GM19372 (cell line): ENCODE data around the gene KHDC3L.
"Not testable (repeated sequence)": the region's sequence is repeated elsewhere in the genome, so short reads cannot be mapped to it uniquely, and the experiment has no call there.

Source experiments
- ATAC-seq: cut with Tn5 transposase; IDR thresholded peaks from one replicate; pipeline ENCODE4 v1.9.1; 2021; ENCODE audit warnings: mild to moderate bottlenecking, low read depth, moderate library complexity; ENCODE audit not compliant: unreplicated experiment

Gene KHDC3L

DNA sequence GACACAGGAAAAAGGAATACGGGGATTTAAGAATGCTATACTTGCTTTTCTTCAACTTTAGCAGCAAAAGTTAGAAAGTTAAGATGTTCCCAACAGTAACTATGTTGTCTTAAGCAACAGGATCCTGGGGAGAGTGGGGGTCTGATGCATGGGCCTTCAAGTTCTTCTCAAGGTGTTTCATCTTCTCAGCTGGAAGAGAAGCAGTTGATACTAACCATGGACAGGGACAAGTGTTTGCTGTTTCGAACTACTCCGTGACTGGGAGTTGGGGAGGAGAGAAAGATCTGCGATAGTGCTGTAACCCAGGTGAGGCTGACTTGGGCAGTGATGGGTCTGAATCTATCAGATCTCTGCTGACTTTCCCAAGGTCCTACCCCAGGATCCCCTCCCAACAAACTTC lies 6.2 kb downstream of the KHDC3L start:
- no peak for ATAC-seq

DNA sequence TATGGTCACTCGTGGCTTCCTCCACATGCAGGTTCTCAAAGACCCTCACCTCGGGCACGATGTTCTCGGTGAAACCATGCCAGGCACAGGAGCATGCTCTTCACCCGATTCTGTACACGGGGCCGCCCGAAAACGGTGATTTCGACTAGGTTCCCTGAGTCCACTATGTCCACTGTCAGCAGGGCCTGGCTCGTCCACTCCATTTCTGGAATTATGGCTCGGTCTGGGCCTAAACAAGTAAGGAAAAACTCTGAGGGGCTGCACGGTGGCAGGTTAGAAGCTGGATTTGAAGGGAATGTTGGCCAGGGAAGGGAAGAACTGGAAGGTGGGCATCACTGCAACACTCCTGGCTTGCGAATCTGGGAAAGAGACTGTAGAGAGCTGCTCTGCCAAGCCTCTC lies 6.7 kb downstream of the KHDC3L start:
- no peak for ATAC-seq

DNA sequence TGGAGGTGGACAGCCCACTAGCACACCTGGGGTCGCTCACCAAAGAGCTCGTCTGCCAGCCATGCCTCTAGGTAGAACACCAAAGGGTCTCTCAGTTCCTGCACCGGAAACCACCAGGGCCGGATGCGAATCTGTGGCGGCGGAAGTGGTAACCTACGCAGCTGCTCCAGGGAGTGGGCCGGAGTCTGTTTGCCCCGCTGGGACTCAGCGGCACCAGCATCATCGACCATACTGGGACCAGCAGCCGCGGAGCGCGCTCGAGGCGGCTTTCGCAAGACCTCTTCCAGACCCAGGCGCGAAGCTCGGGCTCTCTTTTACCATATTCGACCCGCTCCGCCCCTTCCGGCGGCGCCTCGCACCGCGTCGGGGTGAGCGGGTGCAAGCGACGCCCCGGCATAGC lies 7.1 kb downstream of the KHDC3L start, which contains the start of gene OOEP:
Gene OOEP (minus strand): TSS at position 335 of the 400 bp plus-strand sequence. CDS start 105 bp downstream, at position 230.
- ATAC-seq = no peak

DNA sequence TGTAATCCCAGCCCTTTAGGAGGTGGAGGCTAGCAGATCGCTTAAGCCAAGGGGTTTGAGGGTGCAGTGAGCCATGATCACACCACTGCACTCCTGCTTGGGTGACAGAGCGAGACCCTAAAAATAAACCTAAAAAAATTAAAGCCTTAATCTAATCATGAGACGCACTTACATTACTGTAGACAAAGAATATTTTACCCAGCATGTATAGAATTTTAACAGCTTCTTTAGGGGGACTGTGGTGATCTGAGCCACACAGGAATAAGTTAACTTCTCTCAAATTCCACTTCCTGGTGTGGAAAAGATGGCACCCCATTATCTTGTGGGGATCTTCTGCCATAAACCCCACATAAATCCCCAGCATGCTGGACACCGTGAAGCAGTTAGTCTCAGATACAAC lies 9.5 kb downstream of the KHDC3L start:
- ATAC-seq = no peak

DNA sequence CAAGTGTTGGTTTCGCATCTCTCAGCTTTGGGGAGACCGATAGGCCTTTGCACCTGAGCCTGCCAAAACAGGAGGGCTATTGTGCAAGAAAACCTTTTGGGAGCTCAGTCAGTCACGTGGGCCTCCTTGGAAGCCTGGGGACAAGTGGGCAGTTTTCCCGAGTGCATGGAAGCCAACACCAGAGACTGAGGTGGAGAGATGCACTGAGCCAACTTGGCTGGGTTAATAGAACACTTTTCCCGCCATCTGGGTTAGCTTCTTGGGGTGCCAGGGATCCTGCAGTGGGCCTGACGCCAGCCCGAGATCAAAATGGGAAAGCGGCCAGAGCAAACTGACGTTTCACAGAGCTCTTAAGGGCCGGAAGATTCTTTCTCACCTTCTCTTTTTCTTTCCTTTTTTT lies 10.1 kb downstream of the KHDC3L start:
- ATAC-seq = no peak

DNA sequence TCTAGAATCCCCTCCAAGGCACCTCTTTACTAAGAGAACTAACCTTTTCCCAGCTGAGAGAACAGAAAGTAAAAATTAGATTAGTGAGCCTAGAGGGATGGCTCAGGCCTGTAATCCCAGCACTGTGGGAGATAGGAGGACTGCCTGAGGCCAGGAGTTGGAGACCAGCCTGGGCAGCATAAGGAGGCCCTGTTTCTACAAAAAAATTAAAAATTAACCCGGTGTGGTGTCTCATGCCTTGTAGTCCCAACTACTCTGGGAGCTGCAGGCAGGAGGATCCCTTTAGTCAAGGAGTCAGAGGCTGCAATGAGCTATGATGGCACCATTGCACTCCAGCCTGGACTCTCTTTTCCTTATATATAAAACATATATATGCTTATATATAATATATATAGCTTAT lies 12.8 kb downstream of the KHDC3L start:
- no peak for ATAC-seq

DNA sequence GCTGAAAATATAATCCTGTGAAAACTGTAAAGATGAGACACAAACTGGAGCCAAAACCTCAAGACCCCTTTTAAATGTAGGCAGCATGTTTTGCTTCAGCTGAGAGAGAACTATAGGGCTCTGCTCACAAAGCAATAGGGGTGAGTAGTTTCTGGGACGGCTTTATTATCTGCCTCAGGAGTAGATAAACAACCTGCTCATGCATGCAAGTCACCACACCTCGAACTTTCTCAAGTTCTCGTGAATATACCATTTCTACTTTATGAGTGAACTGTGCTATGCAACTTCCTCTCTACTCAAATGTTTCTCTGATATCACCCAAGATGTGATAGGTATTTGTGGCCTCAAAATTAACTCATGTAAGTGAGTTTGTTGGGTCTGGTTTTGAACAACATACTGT lies 14.8 kb downstream of the KHDC3L start:
- ATAC-seq = no peak

DNA sequence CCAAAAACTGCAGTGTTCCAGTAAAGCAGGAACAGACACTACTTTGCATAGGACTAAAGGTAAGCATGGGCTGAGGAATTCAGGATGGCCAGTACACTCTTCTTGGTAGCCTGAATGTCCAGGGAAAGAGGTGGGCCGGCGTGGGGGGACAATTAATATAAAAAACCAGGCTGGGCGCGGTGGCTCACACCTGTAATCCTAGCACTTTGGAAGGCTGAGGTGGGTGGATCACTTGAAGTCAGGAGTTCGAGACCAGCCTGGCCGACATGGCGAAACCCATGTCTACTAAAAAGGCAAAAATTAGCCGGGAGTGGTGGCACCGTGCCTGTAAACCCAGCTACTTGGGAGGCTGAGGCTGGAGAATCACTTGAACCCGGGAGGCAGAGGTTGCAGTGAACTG lies 19.1 kb downstream of the KHDC3L start:
- not testable (repeated sequence) for ATAC-seq

DNA sequence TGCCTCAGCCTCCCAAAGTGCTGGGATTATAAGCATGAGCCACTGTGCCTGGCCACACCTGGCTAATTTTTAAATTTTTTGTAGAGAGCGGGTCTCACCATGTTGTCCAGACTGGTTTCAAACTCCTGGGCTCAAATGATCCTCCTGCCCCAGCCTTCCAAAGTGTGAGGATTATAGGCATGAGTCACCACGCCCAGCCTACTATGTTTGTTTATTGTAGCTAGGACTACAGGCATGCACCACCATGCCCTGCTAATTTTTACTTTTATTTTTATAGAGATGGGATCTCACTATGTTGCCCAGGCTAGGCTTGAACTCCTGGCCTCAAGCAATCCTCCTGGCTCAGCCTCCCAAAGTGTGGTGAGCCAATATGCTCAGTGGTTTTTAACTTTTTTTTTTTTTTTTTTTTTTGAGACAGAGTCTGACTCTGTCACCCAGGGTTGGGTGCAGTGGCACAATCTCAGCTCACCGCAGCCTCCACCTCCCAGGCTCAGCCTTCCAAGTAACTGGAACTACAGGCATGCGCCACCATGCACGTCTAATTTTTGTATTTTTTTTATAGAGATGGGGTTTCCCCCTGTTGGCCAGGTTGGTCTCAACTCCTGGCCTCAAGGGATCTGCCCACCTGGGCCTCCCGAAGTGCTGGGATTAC lies 20.1 kb downstream of the KHDC3L start:
- ATAC-seq = no peak

DNA sequence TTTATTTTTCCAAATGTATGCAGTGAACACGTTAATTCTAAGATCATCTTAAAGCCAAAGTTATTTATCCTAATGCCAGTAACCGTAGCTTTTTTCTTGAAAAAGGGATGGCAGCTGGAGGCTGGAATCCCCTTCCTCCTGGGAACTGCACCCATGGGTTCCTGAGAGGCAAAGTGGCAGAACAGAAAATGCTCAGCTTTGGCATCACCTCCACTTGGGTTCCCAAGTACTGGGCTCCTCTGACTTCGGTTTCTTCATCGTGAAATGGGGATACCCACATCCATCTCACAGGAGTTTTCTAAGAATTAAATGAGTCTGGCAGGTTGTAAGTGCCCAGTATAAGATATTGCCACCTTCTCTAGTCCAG lies 26.0 kb downstream of the KHDC3L start:
- peak; percentile 15 for ATAC-seq

DNA sequence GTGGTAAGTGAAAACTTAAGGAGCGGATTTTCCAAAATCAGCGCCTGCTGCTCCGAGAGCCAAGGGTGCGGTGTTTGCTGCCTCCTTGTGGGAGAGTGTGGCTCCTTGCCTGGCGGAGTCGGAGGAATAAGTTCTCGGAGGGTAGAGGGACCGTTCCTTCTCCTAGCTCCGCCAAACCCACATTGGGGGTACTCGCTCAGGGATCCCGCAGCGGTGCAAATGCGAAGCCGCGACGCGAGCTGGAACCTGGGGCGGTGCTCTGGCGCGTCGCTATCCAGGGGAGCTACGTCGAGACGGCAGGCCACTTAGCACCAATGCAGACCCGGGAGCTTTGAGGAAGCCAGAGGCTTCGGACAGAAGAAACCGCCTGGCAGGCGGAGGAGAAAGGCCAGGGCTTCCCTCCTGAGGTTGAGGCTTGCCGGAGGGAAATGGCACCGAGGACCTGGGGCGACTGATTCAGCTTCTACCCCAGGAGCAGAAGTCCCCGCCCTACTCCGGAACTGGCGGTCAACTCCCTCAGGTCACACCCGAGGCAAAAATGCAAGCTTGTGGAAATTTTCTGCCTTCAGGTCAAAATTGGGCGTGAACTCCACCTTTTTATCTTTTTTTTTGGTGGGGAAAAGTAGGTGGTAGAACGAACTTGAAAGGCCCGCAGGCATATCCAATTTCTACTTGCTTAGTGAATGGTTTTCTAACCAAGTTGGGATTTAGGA lies 26.5 kb downstream of the KHDC3L start:
- ATAC-seq = peak; percentile 70

DNA sequence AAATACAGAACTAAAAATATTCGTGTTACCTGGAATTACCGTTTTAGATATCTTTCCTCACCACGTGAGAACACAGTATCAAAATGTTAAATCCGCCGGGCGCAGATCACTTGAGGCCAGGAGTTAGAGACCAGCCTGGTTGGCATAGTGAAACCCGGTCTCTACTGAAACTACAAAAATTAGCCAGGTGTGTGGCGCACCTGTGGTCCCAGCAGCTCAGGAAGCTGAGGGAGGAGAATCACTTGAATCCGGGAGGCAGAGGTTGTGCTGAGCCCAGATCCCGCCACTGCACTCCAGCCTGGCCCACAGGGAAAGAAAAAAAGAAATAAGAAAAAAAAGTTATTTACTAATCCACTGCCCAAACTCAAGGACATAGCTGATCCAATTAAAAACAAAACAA lies 27.4 kb downstream of the KHDC3L start:
- no peak for ATAC-seq

DNA sequence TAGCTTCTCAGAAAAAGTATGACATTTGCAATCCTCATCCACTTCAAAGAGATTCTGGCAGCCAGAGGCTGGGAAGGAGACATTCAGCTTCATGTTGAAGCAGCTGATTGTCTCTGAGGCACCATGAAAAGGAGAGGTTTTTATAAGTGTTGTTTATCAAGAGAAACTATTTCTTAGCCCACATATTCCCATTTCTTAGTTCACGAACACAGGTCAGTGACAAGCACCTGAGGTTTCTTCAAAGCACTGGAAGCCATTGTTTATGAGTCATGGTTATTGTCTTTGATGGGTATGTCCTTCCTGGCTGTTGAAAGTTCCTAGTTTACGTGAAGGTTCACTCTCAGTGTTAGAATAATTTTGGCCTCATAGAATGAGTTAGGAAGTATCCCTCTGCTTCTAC lies 29.2 kb downstream of the KHDC3L start:
- no peak for ATAC-seq

DNA sequence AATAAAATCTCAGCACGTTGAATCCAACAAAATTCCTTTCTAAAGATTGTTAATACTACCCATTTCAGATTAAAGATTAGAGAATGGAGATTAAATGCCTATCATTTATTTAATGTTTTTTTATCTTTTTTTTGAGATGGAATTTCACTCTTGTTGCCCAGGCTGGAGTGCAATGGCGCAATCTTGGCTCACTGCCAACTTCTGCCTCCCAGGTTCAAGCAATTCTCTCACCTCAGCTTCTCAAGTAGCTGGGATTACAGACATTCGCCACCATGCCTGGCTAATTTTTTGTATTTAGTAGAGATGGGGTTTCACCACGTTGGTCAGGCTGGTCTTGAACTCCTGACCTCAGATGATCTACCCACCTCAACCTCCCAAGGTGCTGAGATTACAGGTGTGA lies 29.7 kb downstream of the KHDC3L start:
- not testable (repeated sequence) for ATAC-seq

DNA sequence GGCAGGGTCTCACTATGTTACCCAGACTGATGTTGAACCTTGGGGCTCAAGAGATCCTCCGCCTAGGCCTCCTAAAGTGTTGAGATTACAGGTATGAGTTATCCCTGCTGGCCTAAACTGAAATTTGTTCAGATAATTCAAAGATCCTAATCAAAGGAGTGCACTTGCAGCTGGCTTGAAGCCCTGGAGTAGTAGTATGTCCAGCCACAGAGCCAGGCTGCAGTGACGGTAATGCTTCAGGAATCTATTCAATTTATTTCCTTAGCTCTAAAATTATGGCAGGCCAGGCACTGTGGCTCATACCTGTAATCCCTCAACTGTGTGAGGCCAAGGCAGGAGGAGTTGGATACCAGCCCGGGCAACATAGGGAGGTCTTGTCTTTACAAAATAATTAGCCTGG lies 30.8 kb downstream of the KHDC3L start:
- ATAC-seq = no peak

DNA sequence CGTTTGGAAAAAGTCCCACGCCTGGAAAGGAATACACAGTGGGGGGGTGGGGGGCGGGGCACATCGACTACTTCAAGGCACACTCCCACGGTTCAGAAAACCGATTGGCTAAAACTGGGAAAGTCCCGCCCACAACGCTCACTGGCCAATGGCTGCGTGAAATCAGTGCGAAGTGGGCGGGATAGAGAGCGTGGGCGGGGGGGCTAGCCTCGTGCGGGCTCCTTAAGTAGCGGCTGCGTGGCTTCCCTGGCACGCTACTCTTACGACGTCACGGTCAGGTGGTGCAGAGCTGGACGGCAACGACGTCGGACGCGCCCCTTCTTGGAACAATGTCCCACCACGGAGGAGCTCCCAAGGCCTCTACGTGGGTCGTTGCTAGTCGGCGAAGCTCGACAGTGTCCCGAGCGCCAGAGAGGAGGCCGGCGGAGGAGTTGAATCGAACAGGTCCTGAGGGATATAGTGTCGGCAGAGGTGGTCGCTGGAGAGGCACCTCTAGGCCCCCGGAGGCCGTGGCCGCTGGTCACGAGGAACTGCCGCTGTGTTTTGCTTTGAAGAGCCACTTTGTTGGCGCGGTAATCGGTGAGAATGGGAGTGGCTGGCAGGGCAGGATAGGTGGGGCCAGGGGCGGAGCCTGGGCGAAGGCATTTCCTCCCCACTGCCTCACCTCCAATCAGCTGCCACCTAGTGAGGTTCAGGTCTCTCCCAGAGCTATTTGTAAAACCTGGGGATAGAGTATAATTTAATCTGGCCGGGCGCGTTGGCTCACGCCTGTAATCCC lies 32.3 kb downstream of the KHDC3L start, which contains the start of gene DDX43:
Gene DDX43 (plus strand): TSS at position 252 of the 778 bp plus-strand sequence. CDS start 78 bp downstream, at position 330.
- ATAC-seq = no peak

DNA sequence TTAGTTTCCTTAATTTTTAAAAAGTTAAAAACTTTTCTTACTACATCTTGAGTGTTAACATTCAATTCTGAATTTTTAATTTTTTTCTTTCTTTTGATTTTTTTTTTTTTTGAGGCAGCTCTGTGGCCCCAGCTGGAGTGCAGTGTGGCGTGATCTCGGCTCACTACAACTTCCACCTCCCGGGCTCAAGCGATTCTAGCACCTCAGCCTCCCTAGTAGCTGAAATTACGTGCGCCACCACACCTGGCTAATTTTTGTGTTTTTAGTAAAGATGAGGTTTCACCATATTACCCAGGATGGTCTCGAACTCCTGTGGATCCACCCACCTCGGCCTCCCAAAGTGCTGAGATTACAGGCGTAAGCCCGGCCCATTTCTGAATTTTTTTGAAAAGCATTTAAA lies 33.4 kb downstream of the KHDC3L start:
- no peak for ATAC-seq

DNA sequence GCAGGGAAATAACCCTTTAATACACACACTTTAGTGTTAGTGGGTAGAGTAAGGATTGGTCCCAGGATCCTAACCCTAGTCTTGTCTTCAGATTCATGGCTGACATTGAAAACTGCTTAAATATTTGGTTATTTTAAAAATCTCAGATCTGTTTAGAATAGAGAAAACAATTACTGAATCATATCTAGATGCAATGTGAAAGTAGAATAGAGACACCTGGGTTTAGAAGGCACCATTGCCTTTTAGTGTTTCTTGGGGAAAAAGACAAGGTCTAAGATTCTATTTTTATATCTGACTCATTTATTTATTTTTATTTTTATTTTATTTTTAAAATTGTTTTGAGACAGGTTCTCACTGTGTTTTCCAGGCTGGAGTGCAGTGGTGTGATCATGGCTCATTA lies 38.2 kb downstream of the KHDC3L start:
- ATAC-seq = no peak

DNA sequence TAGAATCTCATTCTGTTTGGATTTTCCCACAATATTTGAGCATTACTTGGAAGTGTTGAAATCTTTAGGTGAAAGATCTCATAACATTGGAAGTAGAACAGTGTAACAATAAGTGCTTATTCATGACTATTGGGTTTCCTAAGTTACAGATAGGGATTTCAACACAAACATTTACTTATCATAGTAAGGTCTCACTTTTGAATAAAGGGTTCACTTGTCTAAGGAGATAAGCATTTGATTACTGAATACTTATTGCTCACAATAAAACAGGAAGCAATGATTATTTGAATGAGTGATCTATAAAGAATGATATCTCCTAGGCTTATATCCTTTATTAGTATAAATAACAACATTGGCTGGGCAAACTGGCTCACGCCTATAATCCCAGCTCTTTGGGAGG lies 46.9 kb downstream of the KHDC3L start:
- no peak for ATAC-seq

DNA sequence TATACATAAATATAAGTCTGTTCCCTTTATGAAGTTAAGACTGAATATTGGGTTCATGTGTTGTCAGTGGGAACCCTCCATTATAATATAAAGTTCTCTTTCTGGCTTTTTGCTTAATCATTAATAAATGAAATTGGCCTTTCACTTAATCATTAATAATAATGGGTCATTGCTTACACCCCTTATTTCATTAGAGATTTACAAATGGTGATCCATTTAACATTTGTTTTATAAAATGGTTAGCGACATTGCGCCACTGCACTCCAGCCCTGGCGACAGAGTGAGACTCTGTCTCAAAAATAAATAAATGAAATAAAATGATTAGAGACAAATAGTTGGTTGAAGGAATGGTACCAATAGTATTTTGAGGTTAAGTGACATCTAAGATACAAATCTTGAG lies 50.6 kb downstream of the KHDC3L start:
- no peak for ATAC-seq
